HCT116 (cell line): ENCODE results near the gene CDK10. TPM values are rescaled to one million over a fixed set of nuclear protein-coding genes. Genes with fewer than 3 reads are reported as not detected.

Experiments
- ATAC-seq: fragments of 200-7000 bp; cut with Tn5 transposase; 2 replicates; pipeline ENCODE4 v1.9.1; 2020; ENCODE audit warnings: mild to moderate bottlenecking, moderate library complexity
- BruUV-seq: library from RNA; stranded (reverse); fragments of 400-500 nt; replicated peaks from 2 replicates; lab custom pipeline; 2021; lab: Mats Ljungman, UMichigan
- CTCF ChIA-PET: fragments of 300-600 bp; sonication (Branson Sonifier 250); formaldehyde crosslinking; loops from one replicate; lab custom pipeline; 2021; ENCODE audit warnings: antibody characterized with exemption; lab: Charles Lee
- POLR2A ChIA-PET: fragments of 300-600, 350-600 bp; sonication (Branson Sonifier 250); formaldehyde crosslinking; loops from one replicate; lab custom pipeline; 2021; ENCODE audit warnings: antibody characterized with exemption; lab: Charles Lee
- RAD21 ChIA-PET, 2 experiments: fragments of 300-600 bp; sonication (Branson Sonifier 250); formaldehyde crosslinking; loops; one replicate each; lab custom pipeline; 2023; ENCODE audit warnings: low total read pairs in 2 of 2; ENCODE audit not compliant: uncharacterized antibody in 2 of 2, unreplicated experiment in 2 of 2, low non-redundant PET in 1 of 2; lab: Charles Lee
- DNase-seq: peaks from one replicate; pipeline ENCODE4 v3.0.0-alpha.2; 2010; ENCODE audit warnings: low read depth, low spot score
- H2AFZ ChIP-seq: fragments of 200-600 bp; shearing (Covaris generic), sonication (generic); 2 replicates; pipeline ENCODE4 v1.6.1; 2017; ENCODE audit warnings: low read depth, mixed run types, mixed read lengths, antibody characterized with exemption, low read length; ENCODE audit not compliant: poor library complexity, severe bottlenecking
- H3K27ac ChIP-seq: 2 replicates; pipeline ENCODE4 v1.5.1; 2012; ENCODE audit warnings: low read depth, low read length
- H3K27me3 ChIP-seq: fragments of 200-600 bp; sonication (generic); 2 replicates; pipeline ENCODE4 v1.6.1; 2016; ENCODE audit warnings: mixed run types, low read length, mixed read lengths; ENCODE audit not compliant: insufficient read depth
- H3K36me3 ChIP-seq, 2 experiments: fragments of 200-500 bp in 1 of 2; fragments of 200-600 bp in 1 of 2; sonication (Bioruptor generic) in 1 of 2; sonication (generic) in 1 of 2; 2 replicates each; pipeline versions ENCODE4 v1.5.1 to v1.6.1; 2014 to 2016; ENCODE audit warnings: low read length in 2 of 2, inconsistent platforms in 1 of 2, mixed read lengths in 1 of 2, mixed run types in 1 of 2; ENCODE audit not compliant: insufficient read depth in 2 of 2, control insufficient read depth in 1 of 2
- H3K4me1 ChIP-seq, 2 experiments: fragments of 200-600 bp in 1 of 2; sonication (generic) in 1 of 2; 2 replicates each; pipeline versions ENCODE4 v1.5.1 to v1.6.1; 2012 to 2017; ENCODE audit warnings: low read length in 2 of 2, inconsistent platforms in 1 of 2, mild to moderate bottlenecking in 1 of 2, mixed read lengths in 1 of 2, mixed run types in 1 of 2, moderate library complexity in 1 of 2; ENCODE audit not compliant: insufficient read depth in 2 of 2, control insufficient read depth in 1 of 2
- H3K4me2 ChIP-seq: fragments of 200-600 bp; sonication (generic); 2 replicates; pipeline ENCODE4 v1.6.1; 2017; ENCODE audit warnings: mixed run types, low read length, mixed read lengths
- H3K4me3 ChIP-seq, 2 experiments: fragments of 200-600 bp in 1 of 2; sonication (generic) in 1 of 2; replicated peaks in 1 of 2; 2 replicates each; pipeline ENCODE4 v1.5.1; 2011 to 2016; ENCODE audit warnings: low read length in 2 of 2, control low read depth in 1 of 2, low read depth in 1 of 2, mild to moderate bottlenecking in 1 of 2, mixed read lengths in 1 of 2, mixed run types in 1 of 2
- H3K79me2 ChIP-seq: fragments of 200-600 bp; sonication (generic); 2 replicates; pipeline ENCODE4 v1.6.1; 2017; ENCODE audit warnings: mild to moderate bottlenecking, mixed run types, low read length, moderate library complexity, mixed read lengths; ENCODE audit not compliant: insufficient read depth
- H3K9ac ChIP-seq: fragments of 200-600 bp; sonication (generic); 2 replicates; pipeline ENCODE4 v1.6.1; 2016; ENCODE audit warnings: low read length, mixed read lengths
- H3K9me2 ChIP-seq: fragments of 200-600 bp; sonication (generic), shearing (Covaris generic); 2 replicates; pipeline ENCODE4 v1.6.1; 2017; ENCODE audit warnings: mixed run types, mild to moderate bottlenecking, moderate library complexity; ENCODE audit not compliant: insufficient read depth
- H3K9me3 ChIP-seq, 2 experiments: fragments of 200-500 bp in 1 of 2; fragments of 200-600 bp in 1 of 2; sonication (Bioruptor generic) in 1 of 2; sonication (generic) in 1 of 2; 2 replicates each; pipeline ENCODE4 v1.6.1; 2014 to 2017; ENCODE audit warnings: low read length in 2 of 2, mixed read lengths in 2 of 2, inconsistent platforms in 1 of 2, low read depth in 1 of 2, mild to moderate bottlenecking in 1 of 2, mixed run types in 1 of 2, moderate library complexity in 1 of 2; ENCODE audit not compliant: control insufficient read depth in 1 of 2, insufficient read depth in 1 of 2
- H4K20me1 ChIP-seq: fragments of 200-600 bp; sonication (generic), shearing (Covaris generic); 2 replicates; pipeline ENCODE4 v1.6.1; 2017; ENCODE audit warnings: mixed run types, mild to moderate bottlenecking, moderate library complexity; ENCODE audit not compliant: insufficient read depth
- CEBPB ChIP-seq: IDR thresholded peaks from 2 replicates; pipeline ENCODE4 v1.6.1; 2012; ENCODE audit warnings: low read depth
- POLR2A ChIP-seq: IDR thresholded peaks from 2 replicates; pipeline ENCODE4 v1.7.0; 2011; ENCODE audit warnings: borderline replicate concordance; ENCODE audit not compliant: insufficient read depth, insufficient read length; ENCODE audit errors: extremely low read depth
- RAD21 ChIP-seq: IDR thresholded peaks from 2 replicates; pipeline ENCODE4 v1.6.1; 2012; ENCODE audit warnings: low read depth, mild to moderate bottlenecking
- SRF ChIP-seq: IDR thresholded peaks from 2 replicates; pipeline ENCODE4 v1.6.1; 2012; ENCODE audit warnings: low read depth
- ZBTB33 ChIP-seq: IDR thresholded peaks from 2 replicates; pipeline ENCODE4 v1.6.1; 2011; ENCODE audit warnings: mild to moderate bottlenecking, low read length, moderate library complexity; ENCODE audit not compliant: insufficient replicate concordance; ENCODE audit errors: extremely low read depth
- ZNF274 ChIP-seq: fragments of 200-500 bp; sonication (Bioruptor generic); IDR thresholded peaks from 2 replicates; pipeline ENCODE4 v1.6.1; 2014; ENCODE audit warnings: mild to moderate bottlenecking, low read depth, low read length, inconsistent platforms
- intact Hi-C: fragments of 100-400 bp; cut with micrococcal nuclease; formaldehyde crosslinking; loops from 2 replicates; pipeline ENCODE4 v1.10.0; 2022
- total RNA-seq: library from RNA; stranded (reverse); gene quantifications from one replicate; pipeline ENCODE4 v1.2.1, GENCODE V29; 2021; ENCODE audit not compliant: unreplicated experiment

The CDK10 gene
- total RNA-seq, 1 experiment from 2014 or later = 165 TPM

DNA sequence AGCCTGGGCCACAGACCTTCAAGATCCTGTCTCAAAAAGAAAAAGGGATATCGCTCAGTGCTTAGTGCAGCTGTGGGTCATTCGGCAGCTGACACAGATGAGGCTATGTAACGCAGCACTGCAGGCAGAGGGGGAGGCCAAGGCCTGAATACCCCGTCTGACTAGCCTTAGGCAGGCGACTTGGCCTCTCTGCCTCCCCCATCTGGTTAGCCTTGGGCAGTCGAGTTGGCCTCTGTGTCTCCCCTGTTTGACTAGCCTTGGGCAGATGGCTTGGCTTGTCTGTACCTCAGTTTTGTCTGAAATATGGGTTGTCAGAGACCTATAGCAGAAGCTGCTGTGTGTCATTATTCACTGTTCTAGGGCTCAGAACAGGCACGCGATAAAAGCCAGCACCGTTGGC is 18.9 kb upstream of the CDK10 start:
- H3K36me3 ChIP-seq = peaks cover 2 to 24% of the 10 kb centered on the region in 2 experiments; a peak in 2 of 4 replicates
- peaks cover 5% of the 10 kb centered on the region in 2 experiments; a peak in 1 of 4 replicates for H3K9me3 ChIP-seq
- H3K79me2 ChIP-seq = no peaks in the 10 kb centered on the region
- no peak for DNase-seq
- H4K20me1 ChIP-seq = no peaks in the 10 kb centered on the region
- no peaks in the 10 kb centered on the region for H3K27me3 ChIP-seq
- BruUV-seq = no TSS peak
- TF ChIP-seq CEBPB (no peak), ZNF274 (no peak), SRF (no peak), ZBTB33 (no peak), RAD21 (no peak)
- no peak overlapping the region for H3K4me2 ChIP-seq
- peaks cover 0 to 5% of the 10 kb centered on the region in 2 experiments; a peak in 1 of 4 replicates for H3K4me1 ChIP-seq
- intact Hi-C loops = loop anchor here (2.0 kb wide), 2 partner anchors 69 to 93 kb away; partner anchors contain the start of gene CPNE7
- H3K9ac ChIP-seq = no peak overlapping the region
- H3K27ac ChIP-seq = no peak overlapping the region
- 0 out of 2 replicates have a peak, but pooled peaks have one; percentile 35 for ATAC-seq
- no peak overlapping the region for H2AFZ ChIP-seq
- H3K4me3 ChIP-seq = no peak overlapping the region
- ChIA-PET CTCF (interaction anchor here (0.9 to 1.3 kb wide), 3 partner anchors 10 to 21 kb away, joined by 3 to 6 read pairs (median 3); partner anchors contain the start of genes CDK10, CHMP1A and SPATA33), POLR2A (no interaction called here), RAD21 (interaction anchor here in 1 of 2 experiments (0.6 kb wide), 1 partner anchor 94 kb away, joined by 3 read pairs; no protein-coding TSS in a partner anchor)
- no peaks in the 10 kb centered on the region for H3K9me2 ChIP-seq

- Histone ChIP-seq H3K4me3 (no peak overlapping the region), H3K79me2 (no peaks in the 10 kb centered on the region), H3K36me3 (peaks cover 0 to 13% of the 10 kb centered on the region in 2 experiments; a peak in 1 of 4 replicates), H3K9me2 (no peaks in the 10 kb centered on the region), H3K4me2 (no peak overlapping the region), H3K27me3 (no peaks in the 10 kb centered on the region), H2AFZ (no peak overlapping the region), H3K9me3 (peaks cover 5% of the 10 kb centered on the region in 2 experiments; a peak in 1 of 4 replicates), H3K27ac (peak overlapping the region; percentile 9; the same call in 1 of the 2 replicates), H4K20me1 (no peaks in the 10 kb centered on the region), H3K9ac (no peak overlapping the region), H3K4me1 (peaks cover 0 to 5% of the 10 kb centered on the region in 2 experiments; a peak in 1 of 4 replicates)
- BruUV-seq = no TSS peak
- ATAC-seq = no peak
- DNase-seq = no peak
- no peak for TF ChIP-seq POLR2A
- ChIA-PET CTCF (interaction anchor here (0.6 to 1.3 kb wide), 2 partner anchors 11 to 20 kb away, joined by 6 to 9 read pairs; partner anchors contain the start of genes CHMP1A and SPATA33), RAD21 (no interaction called here), POLR2A (no interaction called here)
- intact Hi-C loops = no loop called here
These were observed 17.7 kb upstream of the CDK10 start for GRCh38 chr16:89668790-89669158.
